ENCODE measurements around the gene KCNE3. TPM values are rescaled to one million over a fixed set of nuclear protein-coding genes. Genes with fewer than 3 reads are reported as not detected.

KCNE3 gene
- total and polyA plus RNA-seq, 10 of the 15 experiments (the other 5 are each of a cell fraction or from before 2014, with no cell fraction given): not detected

- CTCF ChIA-PET: interaction anchor here (0.8 to 1.2 kb wide), 3 partner anchors 23 to 157 kb away, joined by 3 read pairs; no protein-coding TSS in a partner anchor
- no peaks in the 10 kb centered on the region for H4K20me1 ChIP-seq (ENCODE audit: control insufficient read depth, insufficient read depth)
- RAD21 ChIA-PET (ENCODE audit: unreplicated experiment): interaction anchor here (0.7 kb wide), 1 partner anchor 156 kb away, joined by 4 read pairs; no protein-coding TSS in a partner anchor
- WGBS (ENCODE audit: insufficient coverage, insufficient replicate concordance, low lambda C conversion rate, missing lambda C conversion rate): 28% methylated on average over 2 of the region's 2 CpGs
- FAIRE-seq: no peak
- no peaks in the 10 kb centered on the region for H3K4me1 ChIP-seq (ENCODE audit: control insufficient read depth, insufficient read depth, low read length)
- H3K36me3 ChIP-seq (ENCODE audit: control insufficient read depth in 2 of 2, insufficient read depth in 2 of 2, low read length in 1 of 2): no peaks in the 10 kb centered on the region
- H3K4me2 ChIP-seq (ENCODE audit: control insufficient read depth, insufficient read depth): no peak overlapping the region
- no peaks in the 10 kb centered on the region for H3K9me3 ChIP-seq (replicated peaks; ENCODE audit: control insufficient read depth, insufficient read depth, low read length)
- BruUV-seq (replicated peaks): no TSS peak
- H2AFZ ChIP-seq (ENCODE audit: control insufficient read depth, low read depth, low read length): no peak overlapping the region
- no peaks in the 10 kb centered on the region for H3K27me3 ChIP-seq (replicated peaks in 1 of 2; ENCODE audit: control insufficient read depth in 2 of 2, insufficient read depth in 2 of 2, low read length in 1 of 2)
- POLR2A ChIA-PET: no interaction called here
- intact Hi-C loops (cut with micrococcal nuclease; ENCODE audit: unreplicated experiment): no loop called here
- in situ Hi-C loops (cut with MboI): no loop called here
- DNase-seq (ENCODE audit: low read depth, low spot score): no peak
- no peak overlapping the region for H3K9ac ChIP-seq (ENCODE audit: control insufficient read depth, insufficient read depth, low read length)
- ATAC-seq: no peak
- H3K27ac ChIP-seq (ENCODE audit: control insufficient read depth, insufficient read depth): no peak overlapping the region
- SMC1A ChIA-PET (ENCODE audit: uncharacterized antibody, unreplicated experiment): no interaction called here
- TF ChIP-seq NBN (IDR thresholded peaks at IDR 0.05): no peak
- no peak overlapping the region for H3K4me3 ChIP-seq
- H3K79me2 ChIP-seq (ENCODE audit: control insufficient read depth, insufficient read depth, low read length): no peaks in the 10 kb centered on the region
These were observed 55.0 kb downstream of the KCNE3 start for GRCh38 chr11:74412321-74412720.

GRCh38 chr11:74409633-74410032, 57.7 kb downstream of the KCNE3 start:
- H3K36me3 ChIP-seq (ENCODE audit: control insufficient read depth in 2 of 2, insufficient read depth in 2 of 2, low read length in 1 of 2): no peaks in the 10 kb centered on the region
- no peak for TF ChIP-seq PAX5 (IDR thresholded peaks at IDR 0.05; ENCODE audit: borderline replicate concordance, low read depth, low read length)
- TF ChIP-seq SREBF2 (IDR thresholded peaks at IDR 0.05; ENCODE audit: low read length): no peak
- no peak for TF ChIP-seq NFXL1 (IDR thresholded peaks at IDR 0.05; ENCODE audit: borderline replicate concordance)
- no peak for TF ChIP-seq POLR2AphosphoS5 (IDR thresholded peaks at IDR 0.05; ENCODE audit: low read length)
- TF ChIP-seq SMAD1 (IDR thresholded peaks at IDR 0.05; ENCODE audit: low read depth, partially characterized antibody): no peak
- TF ChIP-seq MEF2B (IDR thresholded peaks at IDR 0.05; ENCODE audit: partially characterized antibody, poor library complexity, severe bottlenecking): no peak
- no peak for TF ChIP-seq IRF5 (IDR thresholded peaks at IDR 0.05; ENCODE audit: borderline replicate concordance)
- TF ChIP-seq TCF3 (IDR thresholded peaks at IDR 0.05; ENCODE audit: borderline replicate concordance, insufficient read depth, low read depth, low read length): no peak
- no peak for TF ChIP-seq ZNF592 (IDR thresholded peaks at IDR 0.05)

More at GRCh38 chr11:74409633-74410032, 57.7 kb downstream of the KCNE3 start:
- Histone ChIP-seq H3K9me3 (replicated peaks; ENCODE audit: control insufficient read depth, insufficient read depth, low read length) (no peaks in the 10 kb centered on the region), H3K79me2 (ENCODE audit: control insufficient read depth, insufficient read depth, low read length) (no peaks in the 10 kb centered on the region), H2AFZ (ENCODE audit: control insufficient read depth, low read depth, low read length) (no peak overlapping the region), H3K4me3 (no peak overlapping the region), H3K9ac (ENCODE audit: control insufficient read depth, insufficient read depth, low read length) (no peak overlapping the region), H3K27ac (ENCODE audit: control insufficient read depth, insufficient read depth) (no peak overlapping the region), H3K4me2 (ENCODE audit: control insufficient read depth, insufficient read depth) (no peak overlapping the region), H3K27me3 (replicated peaks in 1 of 2; ENCODE audit: control insufficient read depth in 2 of 2, insufficient read depth in 2 of 2, low read length in 1 of 2) (no peaks in the 10 kb centered on the region), H4K20me1 (ENCODE audit: control insufficient read depth, insufficient read depth) (no peaks in the 10 kb centered on the region), H3K4me1 (ENCODE audit: control insufficient read depth, insufficient read depth, low read length) (no peaks in the 10 kb centered on the region)
- no TSS peak for BruUV-seq (replicated peaks)
- intact Hi-C loops (cut with micrococcal nuclease; ENCODE audit: unreplicated experiment) (no loop called here), in situ Hi-C loops (cut with MboI) (no loop called here)
- FAIRE-seq (no peak), DNase-seq (ENCODE audit: low read depth, low spot score) (no peak), ATAC-seq (no peak)
- 89% methylated on average over 2 of the region's 2 CpGs for WGBS (ENCODE audit: insufficient coverage, insufficient replicate concordance, low lambda C conversion rate, missing lambda C conversion rate)
- ChIA-PET CTCF (interaction anchor here (1.3 to 2.6 kb wide), 3 partner anchors 20 to 43 kb away, joined by 5 to 17 read pairs (median 7); no protein-coding TSS in a partner anchor), RAD21 (ENCODE audit: unreplicated experiment) (no interaction called here), SMC1A (ENCODE audit: uncharacterized antibody, unreplicated experiment) (no interaction called here), POLR2A (interaction anchor here (1.0 kb wide), 1 partner anchor 9 kb away, joined by 3 read pairs; no protein-coding TSS in a partner anchor)
